Measurements from ENCODE around the gene POLR2J.
"Not testable (repeated sequence)": the region's sequence is repeated elsewhere in the genome, so short reads cannot be mapped to it uniquely, and the experiment has no call there.

The POLR2J gene

DNA sequence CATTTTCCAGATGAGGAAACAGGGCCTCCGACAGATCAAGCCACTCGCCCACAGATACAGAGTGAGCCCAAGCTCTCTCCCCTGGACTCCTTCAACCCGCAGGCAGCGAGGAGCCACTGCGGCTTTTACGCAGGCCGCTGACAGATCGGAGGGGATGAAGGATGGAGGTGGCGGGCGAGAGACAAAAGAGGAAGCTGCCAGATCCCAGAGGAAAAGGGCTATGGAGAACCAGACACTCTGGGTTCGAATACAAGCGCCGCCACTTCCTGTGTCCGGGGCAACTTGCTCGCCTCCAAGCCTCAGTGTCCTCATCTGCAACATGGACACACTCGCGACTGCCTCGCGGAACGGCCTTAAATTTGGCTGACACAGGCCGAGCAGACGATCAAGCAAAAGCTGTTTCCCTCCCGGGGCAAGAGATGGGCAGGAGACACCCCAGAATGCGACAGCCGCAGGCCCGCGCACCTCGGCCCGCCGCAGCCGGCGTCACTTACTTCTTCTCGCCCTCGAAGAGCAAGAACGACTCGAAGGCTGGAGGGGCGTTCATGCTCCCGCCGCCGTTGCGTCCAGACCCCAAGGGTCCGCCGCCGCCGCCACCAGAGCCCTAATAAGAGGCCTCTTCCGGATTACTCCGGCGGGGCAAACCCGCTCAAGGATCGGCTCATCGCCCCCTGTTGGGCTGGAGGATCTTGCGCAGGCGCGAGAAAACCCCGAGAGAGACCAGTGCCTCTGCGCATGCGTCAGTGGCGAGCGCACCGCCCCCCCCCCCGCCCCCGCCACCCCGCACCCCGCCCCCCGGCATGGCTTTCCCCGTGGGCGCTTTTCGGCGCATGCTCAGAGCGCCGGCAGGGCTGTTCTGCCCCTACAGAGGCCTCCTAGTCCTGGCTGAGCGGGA lies at the start of gene POLR2J:
TSS of gene POLR2J (minus strand) at position 609 of the 895 bp plus-strand sequence. CDS start at position 547, 62 bp downstream.
- peak; percentile 76 for DNase-seq

GRCh38 chr7:102527822-102528793 lies 49.4 kb upstream of the POLR2J start:
- not testable (repeated sequence) for DNase-seq

- DNase-seq: not testable (repeated sequence)
Observed at GRCh38 chr7:102527182-102527581, 48.5 kb upstream of the POLR2J start.

DNA sequence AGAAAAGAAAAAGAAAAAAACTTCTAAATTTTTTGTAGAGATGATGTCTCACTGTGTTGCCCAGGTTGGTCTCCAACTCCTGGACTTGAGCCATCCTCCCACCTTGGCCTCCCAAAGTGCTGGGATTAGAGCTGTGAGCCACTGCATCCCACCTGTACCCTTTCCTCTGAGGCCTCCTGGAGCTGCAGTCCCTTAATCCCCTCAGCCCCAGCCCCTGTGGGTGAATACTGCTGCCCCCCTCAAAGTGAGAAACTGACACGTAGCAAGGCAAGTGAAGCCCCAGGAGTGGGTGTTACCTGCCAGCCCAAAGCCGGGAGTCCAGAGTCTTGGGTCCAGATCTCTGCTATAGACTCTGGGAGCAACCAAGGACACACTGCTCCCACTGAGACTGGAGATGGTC lies 46.1 kb upstream of the POLR2J start:
- DNase-seq: not testable (repeated sequence)

- not testable (repeated sequence) for DNase-seq
Observed at GRCh38 chr7:102520797-102521196, 42.1 kb upstream of the POLR2J start.

GRCh38 chr7:102517550-102518147 lies 38.9 kb upstream of the POLR2J start, which contains the start of gene RASA4B:
RASA4B (minus strand) TSS chr7:102517777; CDS start chr7:102517710, 67 bp downstream.
- DNase-seq: peak; percentile 16

GRCh38 chr7:102516951-102517350 lies 38.2 kb upstream of the POLR2J start:
- DNase-seq: not testable (repeated sequence)

DNA sequence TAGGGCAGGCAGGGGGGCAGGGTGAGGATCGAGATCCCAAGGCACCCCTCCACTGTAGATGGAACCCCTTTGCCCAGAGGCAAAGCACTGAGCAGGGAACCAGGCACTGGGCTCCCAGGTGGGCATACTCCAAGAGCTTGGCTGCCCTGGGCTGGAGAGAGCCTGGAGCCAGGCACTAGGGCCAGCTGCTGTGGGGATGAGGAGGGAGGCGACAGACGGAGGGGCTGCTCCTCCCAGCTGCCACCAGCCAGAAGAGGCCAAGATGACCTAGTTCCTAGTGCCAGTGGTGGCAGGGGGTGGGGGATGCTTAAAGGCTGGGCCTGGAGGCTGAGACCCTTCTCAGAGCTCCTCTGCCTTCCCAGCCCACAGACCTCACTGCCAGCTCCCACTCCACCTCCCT lies 37.2 kb upstream of the POLR2J start:
- not testable (repeated sequence) for DNase-seq

DNA sequence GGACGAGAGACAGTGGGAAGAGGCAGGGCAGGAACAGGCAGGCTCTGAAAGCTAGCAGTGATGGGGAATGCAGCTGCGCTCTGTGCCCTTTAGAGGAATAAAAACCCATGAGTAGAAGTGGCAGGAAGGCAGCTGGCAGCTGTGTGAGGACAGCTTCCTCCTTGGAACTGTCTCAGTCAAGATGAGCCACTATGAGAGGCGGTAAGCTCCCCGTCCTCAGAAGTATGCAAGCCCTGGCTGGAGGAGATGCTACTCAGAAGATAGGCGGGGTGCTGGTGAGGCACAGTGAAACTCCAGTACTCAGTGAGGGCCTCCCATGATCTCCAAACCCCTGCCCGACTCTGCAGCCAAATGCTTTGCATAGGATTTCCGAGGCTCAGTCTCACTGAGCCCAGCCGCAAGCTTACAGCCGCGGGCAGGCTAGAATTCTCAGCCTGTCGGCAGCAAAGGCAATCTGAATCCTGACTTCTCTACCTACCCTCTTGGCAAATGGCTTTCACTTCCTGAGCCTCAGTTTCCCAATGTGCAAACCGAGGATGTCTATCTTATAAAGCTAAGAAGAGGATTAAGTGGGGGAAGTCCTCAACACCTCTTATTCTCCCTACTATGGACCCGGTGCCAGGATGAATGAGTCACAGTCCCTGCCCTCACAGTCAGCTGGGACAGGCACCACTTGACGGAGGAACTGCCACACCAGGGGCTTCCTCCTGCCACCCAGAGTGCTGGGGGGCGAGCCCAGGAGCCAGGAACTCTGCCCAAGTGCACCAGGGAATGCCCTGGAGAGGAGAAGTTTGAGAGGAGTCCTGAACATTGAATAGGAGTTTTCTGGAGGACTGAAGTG lies 36.4 kb upstream of the POLR2J start:
- DNase-seq: not testable (repeated sequence)

DNA sequence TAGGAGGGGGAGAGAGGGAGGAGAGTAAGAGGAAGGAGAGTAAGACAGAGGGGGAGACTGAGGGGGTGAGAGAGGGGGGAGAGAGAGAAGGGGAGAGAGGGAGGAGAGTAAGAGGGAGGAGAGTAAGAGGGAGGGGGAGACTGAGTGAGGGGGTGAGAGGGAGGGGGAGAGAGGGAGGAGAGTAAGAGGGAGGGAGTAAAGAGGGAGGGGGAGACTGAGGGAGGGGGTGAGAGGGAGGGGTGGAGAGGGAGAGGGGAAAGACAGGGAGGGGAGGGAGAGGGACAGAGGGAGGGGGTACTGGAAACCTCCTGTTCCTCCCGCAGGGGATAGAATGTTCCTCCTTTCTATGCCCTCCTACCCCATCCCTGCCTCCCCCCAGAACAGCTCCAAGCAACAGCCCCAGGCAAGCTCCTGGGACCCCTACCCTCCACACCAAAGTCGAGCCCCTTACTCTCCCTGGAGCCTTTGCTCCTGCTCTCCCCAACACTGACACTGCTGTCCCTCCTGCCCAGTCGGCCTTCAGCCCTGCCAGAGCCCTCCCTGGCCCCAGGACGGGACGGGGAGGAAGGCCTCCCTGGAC lies 34.0 kb upstream of the POLR2J start:
- peak; percentile 90 for DNase-seq

GRCh38 chr7:102511860-102512522 lies 33.3 kb upstream of the POLR2J start:
- DNase-seq: not testable (repeated sequence)

GRCh38 chr7:102510575-102510974 lies 31.9 kb upstream of the POLR2J start:
- DNase-seq: not testable (repeated sequence)

GRCh38 chr7:102507410-102508088 lies 28.8 kb upstream of the POLR2J start:
- DNase-seq: not testable (repeated sequence)

GRCh38 chr7:102505298-102506185 lies 26.8 kb upstream of the POLR2J start:
- DNase-seq: not testable (repeated sequence)

DNA sequence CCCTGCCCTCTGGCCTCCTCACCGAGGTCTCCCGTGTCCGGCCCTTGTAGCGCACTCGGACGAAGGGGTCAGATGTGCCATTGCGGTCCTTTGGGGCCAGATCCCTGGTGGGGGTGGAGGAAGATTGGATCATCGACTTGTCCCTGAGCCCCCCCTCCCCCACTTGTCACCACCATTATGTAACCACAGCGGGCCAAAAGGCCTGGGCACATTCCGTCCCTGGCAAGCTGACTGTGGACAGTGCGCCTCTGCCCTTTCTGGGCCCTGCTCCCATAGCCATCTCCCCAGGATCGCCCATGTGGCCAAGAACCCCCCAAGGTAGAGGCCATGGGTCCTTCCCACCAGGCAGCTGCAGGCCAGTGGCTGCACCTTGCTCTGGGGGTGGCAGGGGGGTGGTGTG lies 24.4 kb upstream of the POLR2J start:
- not testable (repeated sequence) for DNase-seq

- DNase-seq: not testable (repeated sequence)
Observed at GRCh38 chr7:102498321-102498720, 19.6 kb upstream of the POLR2J start.

- DNase-seq: not testable (repeated sequence)
Observed at GRCh38 chr7:102497308-102497707, 18.6 kb upstream of the POLR2J start.

DNA sequence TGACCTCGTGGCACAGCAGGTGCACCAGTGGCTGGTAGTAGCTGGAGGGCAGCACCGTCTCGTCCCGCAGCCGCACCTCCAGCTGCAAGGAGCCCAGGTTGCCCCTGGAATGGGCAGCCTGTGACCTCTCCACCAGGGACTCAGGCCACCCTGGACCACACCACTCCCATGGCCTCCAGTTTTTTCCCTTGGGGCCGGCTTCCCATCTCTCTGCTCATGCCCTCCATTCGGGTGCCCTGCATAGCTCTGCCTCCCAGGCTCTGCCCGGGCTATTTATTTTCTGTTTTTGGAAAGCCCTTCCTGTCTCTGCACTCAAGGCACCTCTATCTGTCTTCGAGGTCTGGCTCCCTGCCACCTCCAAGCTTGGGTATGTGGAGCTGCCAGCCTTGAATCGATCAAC lies 18.1 kb upstream of the POLR2J start:
- not testable (repeated sequence) for DNase-seq

All from fibroblast of skin of right biceps (primary cell).